A549 (cell line): ENCODE data around the gene UBAC2. TPM values are rescaled to one million over a fixed set of nuclear protein-coding genes. Genes with fewer than 3 reads are reported as not detected.

Source experiments
- ATAC-seq, 2 experiments: fragments of 200-7000 bp in 1 of 2; fragments of >200 bp in 1 of 2; cut with Nextera tagmentation in 1 of 2; cut with Tn5 transposase in 1 of 2; 3 replicates each; pipeline versions ENCODE4 v1.8.0 to v1.9.1; 2018 to 2020; ENCODE audit warnings: mild to moderate bottlenecking in 1 of 2, moderate library complexity in 1 of 2
- CTCF ChIA-PET: fragments of 300-600 bp; sonication (Branson Sonifier 250); formaldehyde crosslinking; extraction: SDS; loops from one replicate; lab custom pipeline; 2021; ENCODE audit warnings: antibody characterized with exemption, inconsistent platforms; lab: Yijun Ruan, JAX
- POLR2A ChIA-PET: fragments of 350-600 bp; formaldehyde crosslinking; extraction: SDS; loops from one replicate; lab custom pipeline; 2021; ENCODE audit warnings: antibody characterized with exemption, inconsistent platforms; lab: Yijun Ruan, JAX
- DNase-seq, 2 experiments: peaks; one replicate each; pipeline versions ENCODE4 v3.0.0 to v3.0.0-alpha.2; 2011 to 2016; ENCODE audit warnings: low read depth in 1 of 2, low spot score in 1 of 2
- FAIRE-seq: peaks from 2 replicates; lab custom pipeline; 2011; peaks lifted over from hg19 to GRCh38; lab: Jason Lieb, UNC
- H3K27ac ChIP-seq, 2 experiments: fragments of >200 bp; sonication (Bioruptor Twin); formaldehyde crosslinking; 3 replicates each; pipeline ENCODE4 v1.5.1; 2016 to 2017
- H3K4me1 ChIP-seq: fragments of >200 bp; sonication (Bioruptor Twin); formaldehyde crosslinking; 3 replicates; pipeline ENCODE4 v1.6.1; 2016
- H3K4me2 ChIP-seq: fragments of >200 bp; sonication (Bioruptor Twin); formaldehyde crosslinking; 3 replicates; pipeline ENCODE4 v1.6.1; 2016
- H3K4me3 ChIP-seq: fragments of >200 bp; sonication (Bioruptor Twin); formaldehyde crosslinking; 3 replicates; pipeline ENCODE4 v1.5.1; 2016
- H3K9me3 ChIP-seq: fragments of >200 bp; sonication (Bioruptor Twin); formaldehyde crosslinking; 3 replicates; pipeline ENCODE4 v1.6.1; 2016
- BHLHE40 ChIP-seq: IDR thresholded peaks from 2 replicates; pipeline ENCODE4 v1.6.1; 2012; ENCODE audit warnings: low read depth, low read length, inconsistent platforms
- CBX2 ChIP-seq: fragments of 200-600 bp; sonication (generic); IDR thresholded peaks from 2 replicates; pipeline ENCODE4 v1.6.1; 2016; ENCODE audit warnings: low read depth, mild to moderate bottlenecking, borderline replicate concordance
- CBX8 ChIP-seq: fragments of 200-600 bp; sonication (generic); IDR thresholded peaks from 2 replicates; pipeline ENCODE4 v1.6.1; 2016
- CEBPB ChIP-seq, 2 experiments: fragments of >200 bp in 1 of 2; sonication (Bioruptor Twin) in 1 of 2; formaldehyde crosslinking in 1 of 2; IDR thresholded peaks; 2 replicates each; pipeline ENCODE4 v1.6.1; 2012 to 2016
- CHD2 ChIP-seq: fragments of 150-350 bp; IDR thresholded peaks from 2 replicates; pipeline ENCODE4 v1.6.1; 2014; ENCODE audit warnings: low read length; ENCODE audit not compliant: partially characterized antibody
- CHD4 ChIP-seq: fragments of 200-600 bp; sonication (generic); IDR thresholded peaks from 2 replicates; pipeline ENCODE4 v1.6.1; 2016; ENCODE audit warnings: antibody characterized with exemption, mild to moderate bottlenecking, borderline replicate concordance
- E2F6 ChIP-seq: IDR thresholded peaks from 2 replicates; pipeline ENCODE4 v1.6.1; 2012; ENCODE audit warnings: low read depth, borderline replicate concordance
- ELK1 ChIP-seq: fragments of 150-350 bp; IDR thresholded peaks from 2 replicates; pipeline ENCODE4 v1.6.1; 2014; ENCODE audit warnings: low read depth, mild to moderate bottlenecking, low read length
- EP300 ChIP-seq, 2 experiments: fragments of >200 bp; sonication (Bioruptor Twin); formaldehyde crosslinking; IDR thresholded peaks; 2 replicates in 1 of 2; 3 replicates in 1 of 2; pipeline ENCODE4 v1.6.1; 2016 to 2017
- ESRRA ChIP-seq: fragments of 150-350 bp; IDR thresholded peaks from 2 replicates; pipeline ENCODE4 v1.6.1; 2014; ENCODE audit warnings: mild to moderate bottlenecking, low read length, borderline replicate concordance
- GATA3 ChIP-seq: IDR thresholded peaks from 2 replicates; pipeline ENCODE4 v1.6.1; 2012; ENCODE audit warnings: borderline replicate concordance
- HES2 ChIP-seq: fragments of >200 bp; sonication (Bioruptor Twin); formaldehyde crosslinking; IDR thresholded peaks from 2 replicates; pipeline ENCODE4 v1.6.1; 2016
- HEYL ChIP-seq: fragments of 250-450 bp; sonication (Bioruptor Pico); IDR thresholded peaks from 2 replicates; pipeline ENCODE4 v1.8.0; 2021; ENCODE audit warnings: mild to moderate bottlenecking, moderate library complexity
- HOXB13 ChIP-seq: fragments of 250-450 bp; sonication (Bioruptor Pico); IDR thresholded peaks from 2 replicates; pipeline ENCODE4 v1.5.0; 2020; ENCODE audit warnings: low read depth, mild to moderate bottlenecking, moderate library complexity
- JUNB ChIP-seq: fragments of >200 bp; sonication (Bioruptor Twin); formaldehyde crosslinking; IDR thresholded peaks from 2 replicates; pipeline ENCODE4 v1.6.1; 2016
- MAFK ChIP-seq: fragments of 450-650 bp; IDR thresholded peaks from 2 replicates; pipeline ENCODE4 v1.6.1; 2014; ENCODE audit not compliant: partially characterized antibody
- MAZ ChIP-seq: fragments of 150-350 bp; IDR thresholded peaks from 2 replicates; pipeline ENCODE4 v1.6.1; 2014; ENCODE audit warnings: antibody characterized with exemption, low read depth, low read length, borderline replicate concordance
- NFE2L2 ChIP-seq: fragments of 150-350 bp; conservative IDR thresholded peaks from 2 replicates; pipeline ENCODE4 v1.6.1; 2014; ENCODE audit warnings: low read length
- NPAS2 ChIP-seq: fragments of 250-450 bp; sonication (Bioruptor Pico); IDR thresholded peaks from 2 replicates; pipeline ENCODE4 v1.8.0; 2022; ENCODE audit warnings: mild to moderate bottlenecking, moderate library complexity, borderline replicate concordance
- PBX3 ChIP-seq: IDR thresholded peaks from 2 replicates; pipeline ENCODE4 v1.6.1; 2012
- POLR2A ChIP-seq: IDR thresholded peaks from 2 replicates; pipeline ENCODE4 v1.6.1; 2012; ENCODE audit warnings: mild to moderate bottlenecking, low read length
- RAD21 ChIP-seq, 2 experiments: fragments of >200 bp in 1 of 2; sonication (Bioruptor Twin) in 1 of 2; formaldehyde crosslinking in 1 of 2; IDR thresholded peaks in 1 of 2; conservative IDR thresholded peaks in 1 of 2; 2 replicates in 1 of 2; 3 replicates in 1 of 2; pipeline ENCODE4 v1.6.1; 2012 to 2018; ENCODE audit warnings: inconsistent platforms in 1 of 2
- REST ChIP-seq: fragments of 200-600 bp; sonication (generic); IDR thresholded peaks from 2 replicates; pipeline ENCODE4 v1.6.1; 2016; ENCODE audit warnings: antibody characterized with exemption, mild to moderate bottlenecking, moderate library complexity
- SREBF2 ChIP-seq: fragments of 450-650 bp; IDR thresholded peaks from 2 replicates; pipeline ENCODE4 v1.6.1; 2014; ENCODE audit warnings: mild to moderate bottlenecking, moderate library complexity
- TFCP2L1 ChIP-seq: fragments of 250-450 bp; sonication (Bioruptor Pico); IDR thresholded peaks from 2 replicates; pipeline ENCODE4 v1.5.0; 2021; ENCODE audit warnings: mild to moderate bottlenecking
- TP53 ChIP-seq: fragments of 250-450 bp; sonication (Bioruptor Pico); IDR thresholded peaks from 2 replicates; pipeline ENCODE4 v1.5.0; 2021; ENCODE audit warnings: mild to moderate bottlenecking, moderate library complexity
- ZNF302 ChIP-seq: fragments of 250-450 bp; sonication (Bioruptor Pico); IDR thresholded peaks from 2 replicates; pipeline ENCODE4 v1.9.0; 2021; ENCODE audit warnings: inconsistent platforms, mild to moderate bottlenecking, moderate library complexity
- WGBS: methylation state at CpG from one replicate; pipeline ENCODE4 v1.1.6; 2017; ENCODE audit errors: missing lambda C conversion rate; 5-methylcytosine and 5-hydroxymethylcytosine counted together
- polyA plus RNA-seq, 4 experiments: library from polyadenylated mRNA; depleted of rRNA in 3 of 4; stranded (reverse); fragments of >200 nt; fragmentation: RNase III in 1 of 4; extraction: RNeasy Plus Mini Kit Qiagen cat#74134 plus additional on column Dnase treatment in 1 of 4; gene quantifications; 2 replicates in 3 of 4; 3 replicates in 1 of 4; pipeline ENCODE4 v1.2.3, GENCODE V29; 2011 to 2017
- TF ChIP-seq, protein P1 (sequence below): fragments of 250-450 bp; sonication (Bioruptor Pico); IDR thresholded peaks from 2 replicates; pipeline ENCODE4 v1.5.0; 2021; ENCODE audit warnings: mild to moderate bottlenecking, moderate library complexity, borderline replicate concordance
- TF ChIP-seq, protein P2 (sequence below): IDR thresholded peaks from 2 replicates; pipeline ENCODE4 v1.6.1; 2012

The UBAC2 gene
- polyA plus RNA-seq, 2 of the 4 experiments (the other 2 are of a cell fraction): 61.6 to 103 TPM

- no peak for DNase-seq
- no peak for FAIRE-seq
- no peaks in the 10 kb centered on the region for H3K9me3 ChIP-seq
- ChIA-PET POLR2A (no interaction called here), CTCF (no interaction called here)
- H3K4me2 ChIP-seq: no peak overlapping the region
- H3K4me1 ChIP-seq: no peaks in the 10 kb centered on the region
- no peak for ATAC-seq
- WGBS: 91% methylated on average over 7 of the region's 8 CpGs
- H3K27ac ChIP-seq: no peak overlapping the region
- TF ChIP-seq PBX3 (no peak), JUNB (no peak), HEYL (CRISPR knock-in tag) (no peak), POLR2A (no peak), TFCP2L1 (CRISPR knock-in tag) (no peak), MAZ (no peak), CBX8 (no peak), CHD2 (no peak), HOXB13 (CRISPR knock-in tag) (no peak), E2F6 (no peak), HES2 (no peak), NFE2L2 (no peak), EP300 (IDR thresholded peaks at IDR 0.05) (no peak)
- no peak overlapping the region for H3K4me3 ChIP-seq
Measured at GRCh38 chr13:99353836-99354235, 153.2 kb downstream of the UBAC2 start.

- no peak overlapping the region for H3K4me2 ChIP-seq
Measured at GRCh38 chr13:99354371-99354951, 153.8 kb downstream of the UBAC2 start.

More at GRCh38 chr13:99354371-99354951, 153.8 kb downstream of the UBAC2 start:
- DNase-seq: no peak
- CTCF ChIA-PET: no interaction called here
- no peak for ATAC-seq
- no peak for TF ChIP-seq RAD21 (conservative IDR thresholded peaks at IDR 0.05 in 1 of 2, IDR thresholded peaks at IDR 0.05 in 1 of 2)
- no peak for TF ChIP-seq BHLHE40
- TF ChIP-seq MAZ: no peak
- TF ChIP-seq CBX2: no peak
- TF ChIP-seq ESRRA: no peak
- TF ChIP-seq, protein P1, sequence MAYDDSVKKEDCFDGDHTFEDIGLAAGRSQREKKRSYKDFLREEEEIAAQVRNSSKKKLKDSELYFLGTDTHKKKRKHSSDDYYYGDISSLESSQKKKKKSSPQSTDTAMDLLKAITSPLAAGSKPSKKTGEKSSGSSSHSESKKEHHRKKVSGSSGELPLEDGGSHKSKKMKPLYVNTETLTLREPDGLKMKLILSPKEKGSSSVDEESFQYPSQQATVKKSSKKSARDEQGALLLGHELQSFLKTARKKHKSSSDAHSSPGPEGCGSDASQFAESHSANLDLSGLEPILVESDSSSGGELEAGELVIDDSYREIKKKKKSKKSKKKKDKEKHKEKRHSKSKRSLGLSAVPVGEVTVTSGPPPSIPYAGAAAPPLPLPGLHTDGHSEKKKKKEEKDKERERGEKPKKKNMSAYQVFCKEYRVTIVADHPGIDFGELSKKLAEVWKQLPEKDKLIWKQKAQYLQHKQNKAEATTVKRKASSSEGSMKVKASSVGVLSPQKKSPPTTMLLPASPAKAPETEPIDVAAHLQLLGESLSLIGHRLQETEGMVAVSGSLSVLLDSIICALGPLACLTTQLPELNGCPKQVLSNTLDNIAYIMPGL: no peak
- no peak for TF ChIP-seq CEBPB (IDR thresholded peaks at IDR 0.05)
- TF ChIP-seq, protein P2, sequence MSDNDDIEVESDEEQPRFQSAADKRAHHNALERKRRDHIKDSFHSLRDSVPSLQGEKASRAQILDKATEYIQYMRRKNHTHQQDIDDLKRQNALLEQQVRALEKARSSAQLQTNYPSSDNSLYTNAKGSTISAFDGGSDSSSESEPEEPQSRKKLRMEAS: no peak
- no peak for TF ChIP-seq ELK1
- no peak for TF ChIP-seq SREBF2
- TF ChIP-seq POLR2A: no peak
- TF ChIP-seq GATA3: no peak
- TF ChIP-seq REST: no peak
- TF ChIP-seq NPAS2 (CRISPR knock-in tag): no peak
- TF ChIP-seq MAFK: no peak
- no peak for TF ChIP-seq JUNB
- no peak for TF ChIP-seq TP53 (CRISPR knock-in tag)
- TF ChIP-seq ZNF302: no peak
- TF ChIP-seq CHD4: no peak
- H3K4me3 ChIP-seq: no peak overlapping the region
- no peaks in the 10 kb centered on the region for H3K9me3 ChIP-seq
- 92% methylated on average over 8 of the region's 8 CpGs for WGBS
- no peak overlapping the region for H3K27ac ChIP-seq
- no peak for FAIRE-seq
- POLR2A ChIA-PET: no interaction called here
- H3K4me1 ChIP-seq: no peaks in the 10 kb centered on the region
